ENCODE measurements around the gene ZNF853.

DNA sequence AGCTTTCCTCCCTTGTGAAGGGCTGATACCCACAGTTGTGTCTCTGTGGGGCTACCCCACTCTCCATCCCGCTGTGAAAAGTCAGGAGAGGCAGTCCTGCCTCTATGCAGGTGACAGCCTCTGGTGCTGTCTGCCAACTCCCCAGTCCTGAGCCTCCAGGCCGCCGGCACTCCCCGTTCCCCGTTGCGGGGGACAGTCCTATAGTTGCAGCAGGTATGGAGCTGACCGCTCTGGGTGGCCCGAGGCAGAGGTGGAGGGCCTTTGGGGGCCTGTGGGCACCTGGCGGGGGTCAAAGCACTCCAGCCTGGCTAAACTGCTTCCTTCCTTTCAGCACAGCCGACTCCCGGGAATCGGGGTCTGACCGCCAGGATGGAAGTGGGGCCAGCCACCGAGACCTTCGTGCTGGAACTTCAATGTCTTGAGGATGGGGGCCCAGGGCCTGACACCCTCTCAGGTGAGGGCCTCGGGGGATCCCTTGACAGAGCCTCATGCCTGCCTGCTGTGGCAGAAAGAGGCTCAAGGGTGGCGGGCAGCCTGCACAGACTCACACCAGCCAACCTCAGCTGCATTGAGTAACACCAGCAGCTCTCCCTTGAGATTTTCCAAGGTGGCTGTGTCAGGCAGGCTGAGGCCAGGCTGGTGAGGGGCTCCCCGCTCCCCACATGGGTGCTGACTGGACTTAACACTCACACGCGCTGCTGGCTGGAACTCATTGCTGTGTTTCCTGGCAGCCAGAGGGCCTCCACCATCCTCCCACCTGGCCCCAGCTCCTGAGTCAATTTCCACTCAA is 1.6 kb downstream of the ZNF853 start:
- TF ChIP-seq, protein P1, sequence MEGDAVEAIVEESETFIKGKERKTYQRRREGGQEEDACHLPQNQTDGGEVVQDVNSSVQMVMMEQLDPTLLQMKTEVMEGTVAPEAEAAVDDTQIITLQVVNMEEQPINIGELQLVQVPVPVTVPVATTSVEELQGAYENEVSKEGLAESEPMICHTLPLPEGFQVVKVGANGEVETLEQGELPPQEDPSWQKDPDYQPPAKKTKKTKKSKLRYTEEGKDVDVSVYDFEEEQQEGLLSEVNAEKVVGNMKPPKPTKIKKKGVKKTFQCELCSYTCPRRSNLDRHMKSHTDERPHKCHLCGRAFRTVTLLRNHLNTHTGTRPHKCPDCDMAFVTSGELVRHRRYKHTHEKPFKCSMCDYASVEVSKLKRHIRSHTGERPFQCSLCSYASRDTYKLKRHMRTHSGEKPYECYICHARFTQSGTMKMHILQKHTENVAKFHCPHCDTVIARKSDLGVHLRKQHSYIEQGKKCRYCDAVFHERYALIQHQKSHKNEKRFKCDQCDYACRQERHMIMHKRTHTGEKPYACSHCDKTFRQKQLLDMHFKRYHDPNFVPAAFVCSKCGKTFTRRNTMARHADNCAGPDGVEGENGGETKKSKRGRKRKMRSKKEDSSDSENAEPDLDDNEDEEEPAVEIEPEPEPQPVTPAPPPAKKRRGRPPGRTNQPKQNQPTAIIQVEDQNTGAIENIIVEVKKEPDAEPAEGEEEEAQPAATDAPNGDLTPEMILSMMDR (IDR thresholded peaks at IDR 0.05) = no peak
- TF ChIP-seq POLR2A (IDR thresholded peaks at IDR 0.05) = no peak
